Kidney (tissue), 14 donors: Measurements from ENCODE around the gene NRXN2. TPM values are rescaled to one million over a fixed set of nuclear protein-coding genes. Genes with fewer than 3 reads are reported as not detected.

Experiments
- DNase-seq, 5 donors: peaks; one replicate each; pipeline ENCODE4 v3.0.0-alpha.2; 2013 to 2020
- FAIRE-seq: peaks from 2 replicates; lab custom pipeline; 2012; peaks lifted over from hg19 to GRCh38; lab: Jason Lieb, UNC
- H3K27ac ChIP-seq, 2 donors: one replicate each; pipeline ENCODE4 v1.7.0; 2013; ENCODE audit warnings: low read depth in 2 of 2, low read length in 2 of 2, inconsistent platforms in 1 of 2
- H3K27me3 ChIP-seq: one replicate; pipeline ENCODE4 v1.7.1; 2013; ENCODE audit warnings: low read length, inconsistent platforms; ENCODE audit not compliant: control insufficient read depth, insufficient read depth
- H3K36me3 ChIP-seq, 3 donors: one replicate each; pipeline versions ENCODE4 v1.7.0 to v1.7.1; 2013; ENCODE audit warnings: low read length in 3 of 3, control low read depth in 1 of 3, inconsistent platforms in 1 of 3; ENCODE audit not compliant: insufficient read depth in 3 of 3, control insufficient read depth in 2 of 3
- H3K4me1 ChIP-seq, 3 donors: one replicate each; pipeline versions ENCODE4 v1.7.0 to v1.7.1; 2013; ENCODE audit warnings: low read length in 3 of 3, inconsistent platforms in 1 of 3, low read depth in 1 of 3; ENCODE audit not compliant: control insufficient read depth in 2 of 3, insufficient read depth in 2 of 3
- H3K4me3 ChIP-seq, 3 donors: one replicate each; pipeline versions ENCODE4 v1.7.0 to v1.8.1; 2013; ENCODE audit warnings: low read length in 3 of 3, control low read depth in 1 of 3, inconsistent platforms in 1 of 3
- H3K9ac ChIP-seq, 3 donors: one replicate each; pipeline versions ENCODE4 v1.7.0 to v1.7.1; 2013; ENCODE audit warnings: low read length in 3 of 3, control low read depth in 1 of 3, inconsistent platforms in 1 of 3
- H3K9me3 ChIP-seq, 3 donors: one replicate each; pipeline versions ENCODE4 v1.7.0 to v1.7.1; 2013; ENCODE audit warnings: low read length in 3 of 3, control low read depth in 1 of 3, inconsistent platforms in 1 of 3; ENCODE audit not compliant: control insufficient read depth in 2 of 3, insufficient read depth in 1 of 3
- CTCF ChIP-seq: IDR thresholded peaks from 3 replicates; pipeline ENCODE4 v1.5.1; 2012; ENCODE audit warnings: mild to moderate bottlenecking, moderate library complexity, borderline replicate concordance; ENCODE audit not compliant: insufficient read depth; ENCODE audit errors: extremely low read depth
- intact Hi-C: fragments of 100-400 bp; cut with DNase I; formaldehyde crosslinking; loops from one replicate; pipeline ENCODE4 v1.11.1; 2022
- polyA plus RNA-seq: library from polyadenylated mRNA; stranded (reverse); fragments of 350-450 nt; fragmentation: Illumina TruSeq; extraction: RNeasy Lipid Tissue Mini Kit (QIAGEN cat#74804); gene quantifications from one replicate; pipeline ENCODE4 v1.2.3, GENCODE V29; 2014; ENCODE audit warnings: low read depth, low replicate concordance; ENCODE audit not compliant: insufficient read depth
- total RNA-seq: library from RNA; stranded (reverse); fragmentation: NEBNext Ultra II Directional; extraction: Animal tissue kit (Norgen Biotek cat#: 25700); gene quantifications from one replicate; pipeline ENCODE4 v1.2.1, GENCODE V29; 2021
- donor health status: control.
- donor health status: control.
- donor health status: control.
- donor health status: control.
- donor health status: control.
- donor health status: DM: yes; HTN: yes; CAD: no.
- donor health status: Normal renal cell carcinoma (clear cell type).

NRXN2 gene
- total and polyA plus RNA-seq, 2 donors from 2014 or later = 13.3 to 22.0 TPM

- H3K9ac ChIP-seq = no peak overlapping the region
- DNase-seq = peak in 2 of 5 donors; percentile 52 to 64
- H3K27ac ChIP-seq = no peak overlapping the region
- H3K4me3 ChIP-seq = no peak overlapping the region
- no peak for TF ChIP-seq CTCF
- H3K36me3 ChIP-seq = peaks cover 0 to 4% (median 2%) of the 10 kb centered on the region in 3 donors
- no peak for FAIRE-seq
- intact Hi-C loops = no loop called here
- H3K27me3 ChIP-seq = no peaks in the 10 kb centered on the region
- H3K9me3 ChIP-seq = no peaks in the 10 kb centered on the region
- peaks cover 3 to 32% (median 25%) of the 10 kb centered on the region in 3 donors for H3K4me1 ChIP-seq
Observed at GRCh38 chr11:64758330-64759079, 35.5 kb upstream of the NRXN2 start.

- no peaks in the 10 kb centered on the region for H3K9me3 ChIP-seq
- peaks cover 0 to 3% (median 0%) of the 10 kb centered on the region in 3 donors for H3K36me3 ChIP-seq
- TF ChIP-seq CTCF = no peak
- H3K27me3 ChIP-seq = no peaks in the 10 kb centered on the region
- H3K9ac ChIP-seq = no peak overlapping the region
- intact Hi-C loops = no loop called here
- no peak overlapping the region for H3K4me3 ChIP-seq
- DNase-seq = peak in 2 of 5 donors; percentile 35 to 53
- FAIRE-seq = no peak
- peaks cover 3 to 24% (median 23%) of the 10 kb centered on the region in 3 donors for H3K4me1 ChIP-seq
- no peak overlapping the region for H3K27ac ChIP-seq
Observed at GRCh38 chr11:64757549-64758329, 34.7 kb upstream of the NRXN2 start.

GRCh38 chr11:64755681-64756361 is 32.8 kb upstream of the NRXN2 start:
- Histone ChIP-seq H3K27me3 (no peaks in the 10 kb centered on the region), H3K9me3 (no peaks in the 10 kb centered on the region), H3K36me3 (no peaks in the 10 kb centered on the region), H3K27ac (no peak overlapping the region), H3K9ac (no peak overlapping the region), H3K4me3 (no peak overlapping the region), H3K4me1 (peaks cover 0 to 15% (median 14%) of the 10 kb centered on the region in 3 donors)
- peak in 2 of 5 donors; percentile 29 to 40 for DNase-seq
- intact Hi-C loops = no loop called here
- no peak for FAIRE-seq
- no peak for TF ChIP-seq CTCF
